ELR (cell line): ENCODE measurements around the gene SMYD4.
A peak's percentile ranks its signal among the peaks of the same experiment; 100 is the strongest.
"Not testable (repeated sequence)": the region's sequence is repeated elsewhere in the genome, so short reads cannot be mapped to it uniquely, and the experiment has no call there.

Source experiments
- DNase-seq: peaks from one replicate; pipeline ENCODE4 v3.0.0-alpha.2; 2015; ENCODE audit warnings: low read depth

Gene SMYD4

GRCh38 chr17:1820528-1821252 lies 9.0 kb downstream of the SMYD4 start:
- DNase-seq, result no peak

- no peak for DNase-seq
Observed at GRCh38 chr17:1813088-1813487, 16.6 kb downstream of the SMYD4 start.

GRCh38 chr17:1810450-1811103 lies 19.1 kb downstream of the SMYD4 start:
- no peak for DNase-seq

GRCh38 chr17:1809815-1810214 lies 19.9 kb downstream of the SMYD4 start:
- not testable (repeated sequence) for DNase-seq

GRCh38 chr17:1808644-1809043 lies 21.1 kb downstream of the SMYD4 start:
- DNase-seq, result no peak

GRCh38 chr17:1807890-1808289 lies 21.8 kb downstream of the SMYD4 start:
- DNase-seq, result no peak

- DNase-seq, result no peak
Observed at GRCh38 chr17:1803280-1803679, 26.4 kb downstream of the SMYD4 start.

- DNase-seq, result no peak
Observed at GRCh38 chr17:1802429-1802828, 27.3 kb downstream of the SMYD4 start.

- no peak for DNase-seq
Observed at GRCh38 chr17:1800712-1801111, 29.0 kb downstream of the SMYD4 start.

- no peak for DNase-seq
Observed at GRCh38 chr17:1800240-1800639, 29.5 kb downstream of the SMYD4 start.

- DNase-seq, result not testable (repeated sequence)
Observed at GRCh38 chr17:1797846-1798245, 31.9 kb downstream of the SMYD4 start.

GRCh38 chr17:1797323-1797722 lies 32.4 kb downstream of the SMYD4 start:
- no peak for DNase-seq

- DNase-seq, result no peak
Observed at GRCh38 chr17:1796800-1797199, 32.9 kb downstream of the SMYD4 start.

GRCh38 chr17:1793447-1793806 lies 36.3 kb downstream of the SMYD4 start:
- DNase-seq, result no peak

GRCh38 chr17:1792495-1793446 lies 36.9 kb downstream of the SMYD4 start:
- no peak for DNase-seq

- DNase-seq, result no peak
Observed at GRCh38 chr17:1789936-1790335, 39.8 kb downstream of the SMYD4 start.

GRCh38 chr17:1787301-1787902 lies 42.3 kb downstream of the SMYD4 start:
- peak; percentile 97 for DNase-seq

- DNase-seq, result no peak
Observed at GRCh38 chr17:1786708-1787107, 43.0 kb downstream of the SMYD4 start.

GRCh38 chr17:1785930-1786329 lies 43.8 kb downstream of the SMYD4 start:
- no peak for DNase-seq

- peak; percentile 68 for DNase-seq
Observed at GRCh38 chr17:1783834-1784611, 45.7 kb downstream of the SMYD4 start.

GRCh38 chr17:1783271-1783670 lies 46.4 kb downstream of the SMYD4 start:
- DNase-seq, result no peak

- DNase-seq, result no peak
Observed at GRCh38 chr17:1782171-1782567, 47.5 kb downstream of the SMYD4 start.
